GM06990 (cell line): ENCODE results near the gene TRPM3.

ENCODE experiments used
- DNase-seq: peaks from one replicate; pipeline ENCODE4 v3.0.0-alpha.2; 2011; ENCODE audit not compliant: insufficient read length; ENCODE audit errors: extremely low read depth
- H3K27me3 ChIP-seq: replicated peaks from 2 replicates; pipeline ENCODE4 v1.6.0; 2011; ENCODE audit warnings: low read length; ENCODE audit not compliant: control insufficient read depth, insufficient read depth
- H3K36me3 ChIP-seq: 2 replicates; pipeline ENCODE4 v1.5.1; 2011; ENCODE audit warnings: low read length; ENCODE audit not compliant: control insufficient read depth, insufficient read depth
- H3K4me3 ChIP-seq: replicated peaks from 2 replicates; pipeline ENCODE4 v1.5.1; 2011; ENCODE audit warnings: low read depth, mild to moderate bottlenecking, control low read depth, low read length
- TF ChIP-seq, protein P1 (sequence below): IDR thresholded peaks from 2 replicates; pipeline ENCODE4 v1.5.1; 2011; ENCODE audit warnings: low read length, control low read depth, mild to moderate bottlenecking, inconsistent platforms; ENCODE audit not compliant: insufficient read depth, poor library complexity, severe bottlenecking

TRPM3 gene

DNA sequence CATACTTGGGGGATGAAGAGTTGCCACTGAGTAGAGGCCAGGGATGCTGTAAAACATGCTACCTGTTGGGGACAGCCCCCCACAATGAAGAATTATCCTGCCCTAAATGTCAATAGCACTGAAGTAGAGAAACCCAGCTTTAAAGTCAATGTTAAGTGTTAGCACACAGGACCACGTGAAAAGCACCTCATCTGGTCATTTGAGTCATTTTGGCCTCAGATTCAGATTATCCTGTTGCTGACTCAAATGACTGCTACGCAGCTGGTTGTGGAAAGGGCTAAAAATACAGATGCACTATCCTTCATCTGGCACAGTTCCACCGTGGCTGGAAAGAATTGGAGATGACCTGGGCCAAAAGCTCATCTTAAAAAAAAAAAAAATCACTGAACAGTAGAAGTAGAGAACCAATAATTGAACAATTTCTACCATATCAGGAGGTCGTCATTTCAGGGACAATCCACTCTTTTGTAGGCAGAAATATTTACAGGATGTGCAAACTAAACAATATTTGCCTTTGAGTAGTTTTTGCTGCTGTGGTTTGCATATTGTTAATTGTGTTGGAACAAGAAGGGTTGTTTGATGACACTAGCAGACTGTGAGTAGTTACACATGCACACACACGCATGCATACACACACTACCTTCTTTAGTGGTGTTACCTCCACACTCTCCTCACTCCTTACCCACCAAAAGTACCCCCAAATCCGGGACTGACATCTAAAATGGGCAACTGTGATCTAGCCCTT is 511.7 kb downstream of the TRPM3 start:
- TF ChIP-seq, protein P1, sequence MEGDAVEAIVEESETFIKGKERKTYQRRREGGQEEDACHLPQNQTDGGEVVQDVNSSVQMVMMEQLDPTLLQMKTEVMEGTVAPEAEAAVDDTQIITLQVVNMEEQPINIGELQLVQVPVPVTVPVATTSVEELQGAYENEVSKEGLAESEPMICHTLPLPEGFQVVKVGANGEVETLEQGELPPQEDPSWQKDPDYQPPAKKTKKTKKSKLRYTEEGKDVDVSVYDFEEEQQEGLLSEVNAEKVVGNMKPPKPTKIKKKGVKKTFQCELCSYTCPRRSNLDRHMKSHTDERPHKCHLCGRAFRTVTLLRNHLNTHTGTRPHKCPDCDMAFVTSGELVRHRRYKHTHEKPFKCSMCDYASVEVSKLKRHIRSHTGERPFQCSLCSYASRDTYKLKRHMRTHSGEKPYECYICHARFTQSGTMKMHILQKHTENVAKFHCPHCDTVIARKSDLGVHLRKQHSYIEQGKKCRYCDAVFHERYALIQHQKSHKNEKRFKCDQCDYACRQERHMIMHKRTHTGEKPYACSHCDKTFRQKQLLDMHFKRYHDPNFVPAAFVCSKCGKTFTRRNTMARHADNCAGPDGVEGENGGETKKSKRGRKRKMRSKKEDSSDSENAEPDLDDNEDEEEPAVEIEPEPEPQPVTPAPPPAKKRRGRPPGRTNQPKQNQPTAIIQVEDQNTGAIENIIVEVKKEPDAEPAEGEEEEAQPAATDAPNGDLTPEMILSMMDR: no peak
- DNase-seq: no peak
- H3K4me3 ChIP-seq: no peak overlapping the region
- no peaks in the 10 kb centered on the region for H3K36me3 ChIP-seq
- no peaks in the 10 kb centered on the region; the same call in 1 of the 2 replicates for H3K27me3 ChIP-seq

DNA sequence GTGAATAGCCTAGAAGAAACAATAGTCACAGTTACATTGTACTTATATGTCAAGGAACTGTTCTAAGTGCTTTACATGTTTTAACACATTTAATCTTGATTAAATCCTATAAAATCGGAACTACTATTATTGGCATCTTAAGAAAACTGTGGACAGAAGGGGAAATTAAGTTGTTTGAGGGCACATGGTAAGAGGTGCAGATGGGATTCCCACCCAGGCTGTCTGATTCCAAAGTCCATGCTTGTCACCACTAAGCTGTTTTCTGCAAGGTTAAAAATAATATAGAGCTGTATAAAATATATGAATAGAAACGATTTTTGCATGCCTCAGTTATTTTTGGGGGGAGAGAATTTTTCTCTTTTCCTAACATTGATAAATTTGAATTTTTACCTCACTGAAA is 512.4 kb downstream of the TRPM3 start:
- H3K27me3 ChIP-seq: no peaks in the 10 kb centered on the region; the same call in 1 of the 2 replicates
- H3K4me3 ChIP-seq: no peak overlapping the region
- no peak for DNase-seq
- no peaks in the 10 kb centered on the region for H3K36me3 ChIP-seq
- TF ChIP-seq, protein P1: no peak

DNA sequence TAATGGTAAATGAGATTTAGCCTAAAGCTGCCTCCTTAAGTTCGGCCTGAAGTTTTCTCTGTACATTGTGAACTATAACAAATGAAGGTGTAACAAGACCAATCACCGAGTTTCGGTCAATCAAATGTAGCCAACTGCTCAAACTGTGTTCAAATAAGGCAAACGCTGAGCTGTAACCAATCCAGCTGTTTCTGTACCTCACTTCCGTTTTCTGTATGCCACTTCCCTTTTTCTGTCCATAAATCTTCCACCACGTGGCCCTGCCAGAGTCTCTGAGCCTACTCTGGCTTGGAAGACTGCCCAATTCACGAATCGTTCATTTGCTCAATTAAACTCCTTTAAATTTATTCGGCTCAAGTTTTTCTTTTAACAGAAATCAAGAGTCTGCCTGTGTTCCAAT is 513.5 kb downstream of the TRPM3 start:
- Histone ChIP-seq H3K36me3 (no peaks in the 10 kb centered on the region), H3K4me3 (no peak overlapping the region), H3K27me3 (no peaks in the 10 kb centered on the region; the same call in 1 of the 2 replicates)
- TF ChIP-seq, protein P1: no peak
- DNase-seq: no peak

DNA sequence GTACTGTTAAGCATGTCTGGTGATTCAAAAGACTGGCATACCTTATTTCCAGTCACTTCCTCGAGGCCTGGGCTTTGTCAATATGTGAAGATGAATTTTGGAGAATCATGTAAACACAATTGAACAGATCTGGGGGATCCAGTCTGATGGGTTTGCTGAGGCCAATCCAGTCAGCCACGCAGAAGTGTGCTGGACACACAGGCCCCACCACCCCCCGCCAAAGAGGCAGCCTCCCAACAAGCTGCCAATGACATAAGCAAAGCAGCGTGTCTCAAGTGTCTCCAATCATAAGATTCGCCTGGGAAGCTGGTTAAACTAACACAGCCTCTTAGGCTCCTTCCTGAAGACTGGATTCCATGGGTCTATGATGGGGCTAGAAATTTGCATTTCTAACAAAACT is 514.1 kb downstream of the TRPM3 start:
- TF ChIP-seq, protein P1: no peak
- H3K4me3 ChIP-seq: no peak overlapping the region
- DNase-seq: no peak

DNA sequence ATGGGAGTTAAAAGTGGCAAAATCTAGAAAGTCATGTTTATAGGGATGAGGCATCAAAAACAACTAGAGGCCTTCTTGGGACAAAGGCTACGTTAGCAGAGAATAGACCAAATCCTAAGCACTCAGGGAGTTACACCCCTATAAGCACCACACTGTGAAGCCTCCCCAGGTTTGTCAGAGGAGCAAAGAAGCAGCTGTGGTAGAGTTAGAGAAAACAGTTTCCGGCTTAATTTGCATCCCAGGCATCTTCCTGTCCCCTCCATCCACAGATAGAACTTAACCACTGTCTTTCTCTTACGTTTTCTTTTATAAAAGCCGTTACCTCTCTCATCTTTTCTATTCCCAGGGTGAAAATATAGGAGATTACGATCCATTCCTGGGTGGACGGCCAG is 518.4 kb downstream of the TRPM3 start:
- Histone ChIP-seq H3K36me3 (no peaks in the 10 kb centered on the region), H3K27me3 (no peaks in the 10 kb centered on the region; the same call in 1 of the 2 replicates), H3K4me3 (no peak overlapping the region)
- TF ChIP-seq, protein P1: no peak
- no peak for DNase-seq

More for the DNA sequence above, 514.1 kb downstream of the TRPM3 start:
- H3K36me3 ChIP-seq: no peaks in the 10 kb centered on the region
- H3K27me3 ChIP-seq: no peaks in the 10 kb centered on the region; the same call in 1 of the 2 replicates
